SHP77 (cell line): Measurements from ENCODE around the gene TRIM54.
"Not testable (repeated sequence)": the region's sequence is repeated elsewhere in the genome, so short reads cannot be mapped to it uniquely, and the experiment has no call there.

ENCODE experiments used
- DNase-seq, 2 experiments: peaks; one replicate each; lab custom pipeline; 2025; lab: John Stamatoyannopoulos, UW

Gene TRIM54

DNA sequence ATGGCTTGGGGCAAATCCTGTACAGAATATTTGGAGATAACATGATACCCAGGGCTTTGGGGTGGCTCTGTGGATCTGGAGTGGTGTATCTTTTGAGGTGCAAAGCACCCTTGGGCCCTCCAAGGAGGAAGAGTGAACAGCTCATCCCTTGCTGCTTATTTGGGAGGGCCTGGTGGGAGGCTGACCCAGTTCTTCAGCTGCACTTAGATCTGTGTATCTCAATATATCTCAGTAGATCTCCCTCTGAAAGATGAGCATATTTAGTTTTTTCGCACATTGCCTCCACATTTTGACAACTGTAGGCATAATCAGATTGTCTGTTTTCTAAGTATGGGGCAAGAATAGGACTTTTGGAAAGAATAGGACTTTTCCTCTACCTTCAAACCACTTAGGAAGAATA, 2.8 kb downstream of the TRIM54 start:
- no peak for DNase-seq

DNA sequence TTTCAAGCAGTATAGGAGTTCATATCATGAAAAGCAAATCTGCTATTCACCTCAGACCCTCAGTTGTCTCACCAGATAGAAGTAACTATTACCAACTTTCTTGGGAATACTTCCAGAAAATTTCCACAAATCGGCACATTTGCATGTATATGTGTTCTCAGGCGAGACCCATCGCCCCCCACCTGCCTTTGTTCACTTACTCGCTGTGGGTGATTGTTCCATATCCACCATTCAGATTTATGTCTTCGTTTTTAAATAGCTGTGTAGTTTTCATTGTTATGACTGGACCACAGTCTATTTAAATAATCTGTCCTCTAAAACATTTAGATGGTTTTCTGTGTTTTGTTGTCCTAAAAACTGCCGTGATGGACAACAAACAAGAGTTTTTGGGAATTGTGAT, 3.3 kb downstream of the TRIM54 start:
- no peak for DNase-seq

DNA sequence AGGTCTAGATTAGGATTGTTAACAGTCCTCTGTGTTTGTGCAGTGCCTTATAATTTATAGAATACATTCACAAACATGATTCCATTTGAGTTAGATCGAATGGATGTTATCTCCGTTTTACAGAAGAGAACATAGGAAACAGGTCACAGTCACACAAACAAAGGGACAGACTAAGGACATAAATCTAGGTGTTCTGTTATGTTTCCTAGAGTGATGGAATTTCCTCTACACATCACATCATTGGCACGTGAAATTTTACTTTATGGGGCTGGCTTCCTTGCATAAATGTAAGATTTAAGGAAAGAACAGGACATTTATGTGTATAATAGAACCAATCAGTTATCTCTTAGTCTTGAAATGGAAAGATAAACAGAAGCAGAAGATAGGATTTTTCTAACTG, 6.4 kb downstream of the TRIM54 start:
- no peak for DNase-seq

DNA sequence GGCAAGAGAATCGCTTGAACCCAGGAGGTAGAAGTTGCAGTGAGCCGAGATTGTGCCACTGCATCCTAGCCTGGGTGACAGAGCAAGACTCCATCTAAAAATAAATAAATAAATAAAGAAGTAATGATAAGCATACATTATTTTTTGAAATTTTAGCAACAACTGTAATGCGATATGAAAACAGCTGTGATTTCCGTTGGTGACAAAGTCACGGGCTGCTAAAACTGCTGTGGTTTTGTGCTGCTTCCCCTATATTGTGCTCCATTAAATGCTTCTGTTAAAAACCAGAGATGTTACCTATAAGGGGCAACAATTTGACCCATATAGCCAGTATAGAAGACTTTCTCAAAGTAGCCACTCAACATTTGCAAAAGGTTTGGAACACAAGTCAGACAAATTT, 8.3 kb downstream of the TRIM54 start:
- no peak for DNase-seq

DNA sequence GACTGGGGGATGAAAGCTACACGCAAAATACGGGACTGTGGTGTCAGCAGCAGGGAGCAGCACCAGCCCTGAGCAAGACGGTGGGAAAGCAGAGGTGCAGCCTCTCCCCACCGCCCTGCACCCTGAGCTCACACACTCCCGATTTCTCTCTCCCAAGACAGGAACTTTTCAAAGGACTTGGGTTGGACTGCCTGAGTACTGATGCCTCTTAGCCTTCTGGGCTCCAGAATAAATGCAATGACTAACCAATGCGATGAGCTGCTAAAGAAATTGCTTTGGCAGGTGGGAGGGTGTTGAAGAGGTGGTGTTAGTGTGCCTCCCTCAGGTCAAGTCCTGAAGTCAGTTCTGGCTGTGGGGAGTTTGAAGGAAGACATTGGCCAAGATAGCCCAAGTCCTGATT, 9.6 kb downstream of the TRIM54 start:
- DNase-seq, result peak in 1 of 2 experiments; percentile 8

DNA sequence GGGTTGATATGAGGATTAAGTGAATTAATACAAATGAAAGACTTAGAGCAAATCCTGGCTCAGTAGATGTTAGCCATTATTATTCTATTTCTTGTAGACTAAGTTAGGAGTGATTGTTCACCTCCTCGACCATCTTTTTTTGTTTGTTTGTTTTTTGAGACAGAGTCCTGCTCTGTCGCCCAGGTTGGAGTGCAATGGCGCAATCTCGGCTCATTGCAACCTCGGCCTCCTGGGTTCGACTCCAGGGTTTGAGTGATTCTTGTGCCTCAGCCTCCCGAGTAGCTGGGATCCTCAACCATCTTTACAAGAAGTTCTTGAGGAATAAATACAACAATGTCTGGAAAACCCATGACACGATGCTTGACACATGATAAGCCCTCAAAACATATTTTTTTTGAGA, 12.7 kb downstream of the TRIM54 start:
- DNase-seq, result no peak

DNA sequence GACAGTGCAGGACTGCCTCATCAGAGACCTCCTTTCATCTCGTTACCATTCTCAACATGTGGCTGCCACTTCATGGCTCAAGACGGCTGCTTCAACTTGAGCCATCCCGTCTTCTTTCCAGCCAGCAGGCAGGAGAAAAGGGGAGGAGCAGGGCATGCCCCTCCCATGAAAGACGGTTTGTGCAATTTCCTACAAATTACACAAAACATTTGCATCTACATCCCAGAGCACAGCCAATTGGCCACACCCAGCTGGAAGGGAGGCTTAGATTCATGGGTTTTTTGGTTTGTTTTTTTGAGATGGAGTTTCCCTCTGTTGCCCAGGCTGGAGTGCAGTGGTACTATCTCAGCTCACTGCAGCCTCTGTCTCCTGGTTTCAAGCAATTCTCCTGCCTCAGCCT, 14.3 kb downstream of the TRIM54 start:
- no peak for DNase-seq

DNA sequence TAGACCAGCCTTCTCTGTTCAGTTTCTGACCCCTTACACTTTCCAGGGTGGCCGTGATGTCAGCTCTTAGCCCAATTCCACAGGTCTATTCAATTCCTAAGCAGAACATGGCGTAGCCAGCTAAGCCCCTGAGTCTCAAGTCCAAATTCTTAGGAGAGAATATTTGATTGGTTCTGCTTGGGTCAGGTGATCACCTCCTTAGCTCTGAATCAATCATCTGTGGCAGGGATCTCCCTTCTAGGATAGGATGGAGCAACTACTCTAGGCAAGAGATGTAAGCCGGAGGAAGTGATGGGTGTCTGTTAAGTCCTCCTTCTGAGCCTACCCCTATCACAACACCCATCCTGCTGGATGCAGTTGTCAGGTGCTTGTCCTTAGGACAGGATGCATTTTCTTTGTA, 15.0 kb downstream of the TRIM54 start:
- DNase-seq, result no peak

DNA sequence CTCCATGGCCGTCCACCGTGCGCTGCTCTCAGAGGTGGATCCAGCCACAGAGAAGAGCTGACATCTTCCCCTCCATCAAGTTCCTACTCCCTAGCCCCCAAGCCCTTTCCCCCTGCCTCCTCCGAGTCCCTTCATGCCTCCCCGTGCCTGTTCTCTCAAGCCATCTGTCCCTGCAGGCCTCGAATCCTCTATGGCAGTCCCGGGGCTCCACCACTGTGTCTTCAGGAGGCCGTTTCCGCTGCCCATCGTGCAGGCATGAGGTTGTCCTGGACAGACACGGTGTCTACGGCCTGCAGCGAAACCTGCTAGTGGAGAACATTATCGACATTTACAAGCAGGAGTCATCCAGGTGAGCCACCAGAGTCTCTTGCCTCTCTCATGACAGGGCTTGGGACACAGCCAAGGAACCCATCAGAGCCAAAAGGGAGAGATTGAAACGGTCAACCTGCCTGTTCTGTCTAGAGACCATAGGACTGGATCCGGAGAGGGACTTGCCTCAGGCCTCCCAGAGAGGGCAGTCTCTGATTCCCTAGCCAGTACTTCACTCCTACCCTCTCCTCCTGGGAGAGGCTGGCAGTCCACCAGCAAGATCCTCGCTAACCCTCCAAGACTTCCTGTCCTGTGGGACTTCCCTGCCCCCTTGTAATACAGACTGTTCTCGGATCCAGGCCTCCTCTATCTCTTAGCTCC, 16.3 kb downstream of the TRIM54 start:
- DNase-seq, result no peak

DNA sequence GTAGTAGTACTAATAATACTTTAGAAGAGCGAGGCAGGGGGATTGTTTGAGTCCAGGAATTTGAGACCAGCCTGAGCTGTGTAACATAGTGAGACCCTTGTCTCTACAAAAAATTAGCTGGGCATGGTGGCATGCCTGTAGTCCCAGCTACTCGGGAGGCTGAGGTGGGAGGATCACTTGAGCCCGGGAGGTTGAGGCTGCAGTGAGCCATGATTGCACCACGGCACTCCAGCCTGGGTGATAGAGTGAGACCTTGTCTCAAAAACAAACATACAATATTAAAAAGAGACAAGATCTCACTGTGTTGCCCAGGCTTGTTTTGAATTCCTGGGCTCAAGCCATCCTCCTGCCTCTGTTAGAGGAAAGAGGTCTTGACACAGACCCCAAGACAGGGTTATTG, 18.4 kb downstream of the TRIM54 start:
- DNase-seq, result not testable (repeated sequence)

DNA sequence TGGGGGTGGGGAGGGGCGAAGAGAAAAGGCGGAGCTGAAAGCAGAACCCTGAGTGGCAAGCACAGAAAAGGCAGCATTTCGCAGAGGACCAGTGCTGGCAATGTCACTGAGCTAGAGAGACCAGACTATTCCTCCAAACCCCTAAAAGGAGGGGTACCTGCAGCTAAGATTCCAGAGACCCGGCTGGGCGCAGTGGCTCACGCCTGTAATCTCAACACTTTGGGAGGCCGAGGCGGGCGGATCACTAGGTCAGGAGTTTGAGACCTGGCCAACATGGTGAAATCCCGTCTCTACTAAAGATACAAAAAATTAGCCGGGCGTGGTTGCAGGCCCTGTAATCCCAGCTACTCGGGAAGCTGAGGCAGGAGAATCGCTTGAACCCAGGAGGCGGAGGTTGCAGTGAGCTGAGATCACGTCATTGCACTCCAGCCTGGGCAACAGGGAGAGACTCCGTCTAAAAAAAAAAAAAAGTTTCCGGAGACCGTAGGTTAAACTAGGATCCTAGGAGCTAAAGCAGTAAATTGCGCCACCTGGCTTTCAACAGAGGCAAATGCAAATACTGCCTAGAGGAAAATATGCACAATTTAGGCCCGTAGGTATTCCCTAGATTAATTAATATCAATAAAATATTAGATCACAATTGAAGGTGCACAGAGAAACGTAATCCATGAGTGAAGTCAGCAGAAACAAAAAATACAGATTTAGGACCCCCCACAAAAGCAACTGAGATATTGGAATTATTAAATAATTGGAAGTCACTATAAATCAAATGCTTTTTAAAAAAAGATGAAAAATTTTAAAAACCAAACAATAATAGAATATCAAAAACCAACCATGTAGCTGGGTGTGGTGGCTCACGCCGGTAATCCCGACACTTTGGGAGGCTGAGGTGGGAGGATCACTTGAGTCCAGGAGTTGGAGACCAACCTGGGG, 21.1 kb downstream of the TRIM54 start:
- peak; percentile 76 for DNase-seq

DNA sequence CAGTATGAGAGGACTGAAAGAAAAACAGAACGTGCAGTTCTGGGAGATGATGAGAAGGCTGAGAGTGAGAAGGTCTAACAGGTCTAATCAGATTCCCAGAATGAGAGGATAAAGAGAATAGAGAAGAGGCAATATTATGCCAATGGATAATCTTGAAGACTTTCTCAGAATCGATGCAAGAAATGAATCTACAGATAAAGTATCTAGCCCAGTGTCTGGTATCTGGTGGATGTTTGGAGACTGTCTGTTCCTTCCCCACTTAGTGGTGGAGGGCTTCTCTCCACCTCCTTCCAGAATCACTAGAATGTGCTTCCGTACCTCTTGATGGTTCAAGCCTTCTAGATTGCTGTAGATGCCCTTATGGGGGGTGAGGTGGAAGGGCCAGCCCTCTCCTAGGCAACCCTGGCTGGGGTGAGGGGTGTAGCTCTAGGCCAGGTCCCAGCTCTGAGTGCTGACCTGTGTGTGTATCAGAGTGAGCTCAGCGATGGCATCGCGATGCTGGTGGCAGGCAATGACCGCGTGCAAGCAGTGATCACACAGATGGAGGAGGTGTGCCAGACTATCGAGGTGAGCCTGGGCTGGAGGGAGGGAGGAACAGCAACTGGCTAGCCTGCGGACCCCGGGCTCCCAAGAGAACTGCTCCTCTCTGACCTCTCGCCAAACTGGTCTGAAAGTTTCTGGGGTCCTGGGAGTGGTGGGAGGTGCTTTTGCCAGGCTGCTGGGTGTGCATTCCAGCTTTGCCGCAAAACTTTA, 22.4 kb downstream of the TRIM54 start:
- no peak for DNase-seq

DNA sequence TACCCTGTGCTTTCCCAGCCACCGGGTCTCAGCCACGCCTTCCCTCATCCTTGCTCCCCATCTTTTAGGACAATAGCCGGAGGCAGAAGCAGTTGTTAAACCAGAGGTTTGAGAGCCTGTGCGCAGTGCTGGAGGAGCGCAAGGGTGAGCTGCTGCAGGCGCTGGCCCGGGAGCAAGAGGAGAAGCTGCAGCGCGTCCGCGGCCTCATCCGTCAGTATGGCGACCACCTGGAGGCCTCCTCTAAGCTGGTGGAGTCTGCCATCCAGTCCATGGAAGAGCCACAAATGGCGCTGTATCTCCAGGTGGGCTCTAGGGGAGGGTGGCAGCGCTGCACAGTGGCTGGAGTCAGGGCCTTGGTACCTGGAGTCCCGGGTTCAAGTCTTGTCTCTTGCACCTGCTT, 23.3 kb downstream of the TRIM54 start:
- DNase-seq, result no peak

DNA sequence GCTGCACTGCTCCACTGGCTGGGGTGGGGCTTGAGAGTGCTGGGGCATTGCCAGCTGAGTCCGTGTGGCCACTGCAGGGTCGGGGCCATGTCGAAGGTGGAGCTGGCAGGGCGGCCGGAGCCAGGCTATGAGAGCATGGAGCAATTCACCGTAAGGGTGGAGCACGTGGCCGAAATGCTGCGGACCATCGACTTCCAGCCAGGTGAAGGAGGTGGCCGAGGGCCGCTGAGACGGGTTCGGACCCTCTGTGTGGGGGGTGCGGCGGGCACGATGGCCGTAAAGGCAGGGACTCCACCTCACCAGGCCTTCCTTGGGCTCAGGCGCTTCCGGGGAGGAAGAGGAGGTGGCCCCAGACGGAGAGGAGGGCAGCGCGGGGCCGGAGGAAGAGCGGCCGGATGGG, 23.9 kb downstream of the TRIM54 start:
- DNase-seq, result no peak

DNA sequence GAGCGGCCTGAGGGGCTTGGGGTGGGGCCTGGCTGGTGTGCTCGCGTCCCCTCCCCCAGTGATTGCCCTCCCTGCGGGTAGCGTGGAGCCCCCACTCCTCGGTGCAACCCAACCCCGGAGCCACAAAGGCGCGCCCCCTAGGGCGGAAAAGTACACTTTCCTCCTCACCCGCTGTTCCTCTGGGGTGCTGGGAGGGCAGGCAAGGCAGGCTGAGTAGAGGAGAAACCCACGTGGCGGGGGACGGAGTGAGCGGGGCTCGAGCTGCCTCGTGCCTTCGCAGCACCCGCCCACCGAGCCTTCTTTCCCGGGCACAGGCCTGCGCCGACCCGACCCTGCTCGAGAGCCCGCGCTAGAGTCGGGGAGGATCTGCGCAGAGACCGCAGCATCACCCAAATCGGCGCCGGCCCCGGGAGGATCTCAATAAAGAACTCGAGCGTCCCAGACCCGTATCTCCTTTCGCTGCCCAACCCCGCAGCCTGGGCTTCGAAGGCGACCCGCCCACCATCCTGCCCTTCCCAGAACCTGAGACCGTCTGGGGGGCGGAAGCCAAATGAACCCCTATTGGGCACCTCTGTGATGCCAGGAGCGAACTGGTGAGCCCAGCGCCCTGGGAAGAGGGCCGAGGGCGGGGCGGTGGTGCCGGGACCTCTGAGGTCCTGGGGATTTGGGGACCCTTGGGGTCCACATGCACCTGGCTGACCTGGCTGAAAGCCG, 24.5 kb downstream of the TRIM54 start:
- no peak for DNase-seq

DNA sequence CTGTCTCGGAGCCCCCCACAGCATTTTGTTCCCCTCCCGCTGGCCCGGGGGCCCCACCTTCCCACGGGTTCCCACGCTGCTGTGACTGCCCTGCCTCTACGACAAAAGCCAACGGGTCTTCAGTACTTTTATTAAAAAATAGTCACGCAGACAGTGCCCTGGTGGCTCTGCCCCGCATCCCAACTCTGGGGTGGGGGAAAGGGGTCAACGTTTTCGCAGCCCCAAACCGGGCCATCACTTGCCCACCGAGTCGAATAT, 25.0 kb downstream of the TRIM54 start:
- DNase-seq, result no peak

DNA sequence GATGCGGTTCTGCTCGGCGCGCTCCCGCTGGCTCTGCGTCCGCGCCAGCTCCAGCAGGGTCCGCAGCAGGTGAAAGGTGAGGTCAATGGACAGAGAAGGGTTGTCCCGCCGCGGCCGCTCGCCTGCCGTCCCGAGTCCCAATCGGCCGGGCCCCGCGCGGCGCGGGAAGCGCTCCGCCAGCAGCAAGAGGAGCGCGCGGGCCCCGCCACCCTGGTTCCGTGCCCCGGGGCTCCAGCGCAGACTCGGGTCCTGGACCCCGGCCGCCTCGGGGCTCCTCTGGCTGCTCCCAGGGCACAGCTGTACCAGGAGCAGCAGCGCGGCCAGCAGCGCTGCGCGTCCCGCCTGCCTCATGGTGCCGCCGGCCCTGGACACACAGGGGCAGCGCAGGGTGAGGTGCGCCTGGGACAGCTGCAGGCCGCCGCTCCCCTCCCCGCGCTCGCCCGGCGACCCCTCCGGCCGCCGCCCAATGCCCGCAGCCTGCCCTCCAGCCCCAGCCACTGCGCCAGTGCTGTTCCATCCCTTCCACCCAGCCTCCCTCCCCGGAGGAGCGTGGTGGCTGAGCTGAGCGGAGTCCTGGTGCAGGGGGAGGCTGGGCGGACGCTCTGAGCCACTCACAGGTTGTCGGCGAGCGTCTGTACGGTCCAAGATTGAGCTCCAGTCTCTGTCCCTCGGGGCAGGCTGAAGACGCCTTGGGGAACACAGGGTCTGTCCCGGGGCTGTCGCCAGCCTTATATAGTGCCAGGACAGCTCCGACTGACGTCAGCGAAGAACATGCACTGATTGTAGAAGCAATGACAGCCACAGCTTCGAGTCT, 25.5 kb downstream of the TRIM54 start:
- no peak for DNase-seq

DNA sequence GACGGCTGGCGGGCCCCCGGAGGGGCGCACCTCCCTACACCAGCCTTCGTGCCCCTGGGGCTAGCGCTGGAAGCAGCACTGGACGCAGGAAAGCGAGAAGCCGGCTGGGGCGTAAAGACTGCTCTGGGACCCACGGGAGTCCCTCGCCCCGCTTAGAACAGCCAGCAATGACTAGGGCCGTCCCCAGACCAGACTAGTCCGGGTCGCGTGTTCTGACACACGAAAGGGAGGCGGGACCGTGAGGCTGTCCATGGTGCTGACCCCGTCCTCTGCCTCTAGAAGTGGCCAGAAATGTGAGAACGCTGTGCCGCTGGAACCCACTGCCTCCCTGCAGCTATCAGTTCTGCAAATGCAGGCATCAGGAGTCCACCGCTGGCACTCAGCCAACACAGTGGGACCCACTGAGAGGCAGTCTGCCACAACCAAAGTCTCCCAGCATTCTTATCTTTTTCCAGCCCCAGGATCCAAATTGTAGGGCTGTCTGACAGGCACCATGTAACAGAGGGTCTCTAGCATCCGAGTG, 26.2 kb downstream of the TRIM54 start, which contains the start of gene UCN:
Gene UCN, minus strand, starts transcription at position 87 of the 523 bp plus-strand sequence. CDS start 550 bp downstream, outside the sequence.
- DNase-seq, result no peak

DNA sequence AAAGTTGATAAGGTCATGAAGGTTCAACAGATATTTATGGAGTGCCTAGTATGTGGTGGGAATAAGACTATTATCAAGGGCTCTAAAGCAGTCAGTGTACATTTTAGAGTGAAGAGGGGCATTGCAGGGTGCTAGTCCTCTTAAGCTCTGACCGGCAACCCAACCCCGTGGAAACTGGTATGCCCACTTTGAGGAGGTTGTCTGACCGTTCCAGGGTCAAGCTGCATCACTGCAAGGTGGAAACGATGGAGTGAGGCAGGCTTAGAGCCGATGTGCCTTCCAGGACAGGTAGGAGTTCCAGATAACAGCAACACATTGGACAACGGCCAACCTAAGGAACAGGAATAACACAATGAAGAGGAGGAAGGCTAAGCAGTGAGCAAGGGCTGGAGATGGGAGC, 27.4 kb downstream of the TRIM54 start:
- DNase-seq, result no peak

DNA sequence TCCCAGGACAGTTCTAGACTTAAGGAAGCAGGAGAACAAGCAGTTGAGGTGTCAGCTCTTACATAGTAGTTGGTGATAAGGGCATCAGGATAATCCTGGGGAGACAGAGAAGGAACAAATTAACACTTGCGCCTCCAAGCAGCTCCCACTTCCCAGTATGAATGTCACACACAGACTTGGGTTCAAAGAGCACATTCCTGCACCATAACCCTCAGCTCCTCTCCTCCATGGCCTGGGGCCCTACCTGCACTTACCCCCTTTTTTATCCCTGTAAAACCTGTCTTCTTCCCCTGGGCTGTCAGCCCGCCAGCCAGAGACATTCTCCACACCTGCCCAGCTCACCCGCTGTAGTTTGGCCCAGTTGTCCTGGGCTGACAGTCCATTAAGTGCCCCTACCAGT, 29.9 kb downstream of the TRIM54 start:
- DNase-seq, result no peak
